Measurements from ENCODE around the gene STC2. TPM values are rescaled to one million over a fixed set of nuclear protein-coding genes. Genes with fewer than 3 reads are reported as not detected.

The STC2 gene
- total RNA-seq, 1 experiment from 2014 or later: 224 TPM

GRCh38 chr5:173327084-173327947 is 898 bp downstream of the STC2 start:
- peak in 1 of 2 experiments; percentile 48 for DNase-seq
- ChIA-PET CTCF (interaction anchor here (0.5 to 7.1 kb wide), 5 partner anchors 21 to 620 kb away, joined by 3 to 120 read pairs (median 3); no protein-coding TSS in a partner anchor), POLR2A (interaction anchor here (0.5 to 5.3 kb wide), 15 partner anchors 10 to 594 kb away, joined by 3 to 72 read pairs (median 3); no protein-coding TSS in a partner anchor)
- H3K4me3 Mint-ChIP-seq (ENCODE audit: unreplicated experiment): peak overlapping the region; percentile 91
- BruUV-seq (replicated peaks): no TSS peak
- peaks cover 6% of the 10 kb centered on the region for H3K36me3 ChIP-seq (ENCODE audit: control insufficient read depth, insufficient read depth, low read length)
- peaks cover 23% of the 10 kb centered on the region for H3K4me1 Mint-ChIP-seq (ENCODE audit: low read depth, unreplicated experiment)
- H3K9me3 Mint-ChIP-seq (ENCODE audit: unreplicated experiment): no peaks in the 10 kb centered on the region
- no peaks in the 10 kb centered on the region for H3K27me3 Mint-ChIP-seq (ENCODE audit: insufficient read depth, unreplicated experiment)
- intact Hi-C loops (cut with micrococcal nuclease; ENCODE audit: unreplicated experiment): loop anchor here (5.0 kb wide), 1 partner anchor 210 kb away; no protein-coding TSS in a partner anchor
- H3K4me1 ChIP-seq: peaks cover 19% of the 10 kb centered on the region
- no peak for TF ChIP-seq CTCF (IDR thresholded peaks at IDR 0.05; ENCODE audit: insufficient read depth in 1 of 2, low read depth in 1 of 2, low read length in 1 of 2, severe bottlenecking in 1 of 2, unreplicated experiment in 1 of 2)
- H3K4me3 ChIP-seq (ENCODE audit: low read depth, low read length): peak overlapping the region; percentile 87
- no peaks in the 10 kb centered on the region for H3K27me3 ChIP-seq (replicated peaks; ENCODE audit: control insufficient read depth, insufficient read depth, low read length)
- no peaks in the 10 kb centered on the region for H3K9me3 ChIP-seq
- H3K36me3 Mint-ChIP-seq (ENCODE audit: insufficient read depth, unreplicated experiment): peaks cover 86% of the 10 kb centered on the region
- peak overlapping the region; percentile 97 for H3K27ac Mint-ChIP-seq (ENCODE audit: unreplicated experiment)

- Mint-ChIP-seq H3K36me3 (ENCODE audit: insufficient read depth, unreplicated experiment) (peaks cover 94% of the 10 kb centered on the region), H3K4me3 (ENCODE audit: unreplicated experiment) (peak overlapping the region; percentile 91), H3K27me3 (ENCODE audit: insufficient read depth, unreplicated experiment) (no peaks in the 10 kb centered on the region), H3K27ac (ENCODE audit: unreplicated experiment) (peak overlapping the region; percentile 97), H3K9me3 (ENCODE audit: unreplicated experiment) (no peaks in the 10 kb centered on the region), H3K4me1 (ENCODE audit: low read depth, unreplicated experiment) (peaks cover 19% of the 10 kb centered on the region)
- Histone ChIP-seq H3K9me3 (no peaks in the 10 kb centered on the region), H3K27me3 (replicated peaks; ENCODE audit: control insufficient read depth, insufficient read depth, low read length) (no peaks in the 10 kb centered on the region), H3K4me1 (peaks cover 15% of the 10 kb centered on the region), H3K4me3 (ENCODE audit: low read depth, low read length) (peak overlapping the region; percentile 87), H3K36me3 (ENCODE audit: control insufficient read depth, insufficient read depth, low read length) (peaks cover 7% of the 10 kb centered on the region)
- ChIA-PET CTCF (interaction anchor here (7.1 kb wide), 1 partner anchor 34 kb away, joined by 120 read pairs; no protein-coding TSS in a partner anchor), POLR2A (interaction anchor here (5.3 kb wide), 1 partner anchor 9 kb away, joined by 72 read pairs; no protein-coding TSS in a partner anchor)
- DNase-seq: no peak
- intact Hi-C loops (cut with micrococcal nuclease; ENCODE audit: unreplicated experiment): loop anchor here (5.0 kb wide), 1 partner anchor 211 kb away; no protein-coding TSS in a partner anchor
- TF ChIP-seq CTCF (IDR thresholded peaks at IDR 0.05; ENCODE audit: insufficient read depth in 1 of 2, low read depth in 1 of 2, low read length in 1 of 2, severe bottlenecking in 1 of 2, unreplicated experiment in 1 of 2): no peak
- BruUV-seq (replicated peaks): no TSS peak
These were observed 1.7 kb downstream of the STC2 start for GRCh38 chr5:173326501-173326960.

GRCh38 chr5:173325091-173325698 is 3.0 kb downstream of the STC2 start:
- H3K4me3 Mint-ChIP-seq (ENCODE audit: unreplicated experiment): peak overlapping the region; percentile 91
- TF ChIP-seq CTCF (IDR thresholded peaks at IDR 0.05; ENCODE audit: insufficient read depth in 1 of 2, low read depth in 1 of 2, low read length in 1 of 2, severe bottlenecking in 1 of 2, unreplicated experiment in 1 of 2): no peak
- H3K4me1 Mint-ChIP-seq (ENCODE audit: low read depth, unreplicated experiment): peaks cover 20% of the 10 kb centered on the region
- no TSS peak for BruUV-seq (replicated peaks)
- Histone ChIP-seq H3K9me3 (no peaks in the 10 kb centered on the region), H3K4me3 (ENCODE audit: low read depth, low read length) (no peak overlapping the region), H3K36me3 (ENCODE audit: control insufficient read depth, insufficient read depth, low read length) (peaks cover 11% of the 10 kb centered on the region), H3K27me3 (replicated peaks; ENCODE audit: control insufficient read depth, insufficient read depth, low read length) (no peaks in the 10 kb centered on the region), H3K4me1 (peaks cover 2% of the 10 kb centered on the region; the same call in 1 of the 2 replicates)
- no peak for DNase-seq
- ChIA-PET POLR2A (no interaction called here), CTCF (no interaction called here)
- no peaks in the 10 kb centered on the region for H3K9me3 Mint-ChIP-seq (ENCODE audit: unreplicated experiment)
- no peaks in the 10 kb centered on the region for H3K27me3 Mint-ChIP-seq (ENCODE audit: insufficient read depth, unreplicated experiment)
- H3K27ac Mint-ChIP-seq (ENCODE audit: unreplicated experiment): peak overlapping the region; percentile 5
- H3K36me3 Mint-ChIP-seq (ENCODE audit: insufficient read depth, unreplicated experiment): peaks cover 100% of the 10 kb centered on the region
- intact Hi-C loops (cut with micrococcal nuclease; ENCODE audit: unreplicated experiment): loop anchor here (5.0 kb wide), 1 partner anchor 212 kb away; no protein-coding TSS in a partner anchor

Measured in Caco-2 (cell line).